Stomach (tissue), 9 donors: Measurements from ENCODE around the gene SUPT3H. TPM values are rescaled to one million over a fixed set of nuclear protein-coding genes. Genes with fewer than 3 reads are reported as not detected.

Source experiments
- DNase-seq, 2 donors: peaks; one replicate each; pipeline versions ENCODE4 v3.0.0 to v3.0.0-alpha.2; 2013 to 2019
- H3K27ac ChIP-seq, 5 donors: fragments of 200-600 bp in 4 of 5; sonication (generic) in 4 of 5; one replicate each; pipeline ENCODE4 v1.5.1; 2013 to 2019; ENCODE audit warnings: mild to moderate bottlenecking in 1 of 5, moderate library complexity in 1 of 5
- H3K27me3 ChIP-seq, 3 donors: fragments of 200-600 bp; sonication (generic); one replicate each; pipeline ENCODE4 v1.5.1; 2017 to 2019; ENCODE audit warnings: mixed run types in 1 of 3
- H3K36me3 ChIP-seq, 4 donors: fragments of 200-600 bp; sonication (generic); 1 replicate in 3 of 4; 2 replicates in 1 of 4; pipeline ENCODE4 v1.5.1; 2016 to 2019
- H3K4me1 ChIP-seq, 4 donors: fragments of 200-600 bp; sonication (generic); one replicate each; pipeline ENCODE4 v1.5.1; 2016 to 2019
- H3K4me3 ChIP-seq, 4 donors: fragments of 200-600 bp; sonication (generic) in 3 of 4; one replicate each; pipeline ENCODE4 v1.5.1; 2016 to 2019; ENCODE audit warnings: mild to moderate bottlenecking in 1 of 4
- H3K9me3 ChIP-seq, 4 donors: fragments of 200-600 bp; sonication (generic); one replicate each; pipeline ENCODE4 v1.5.1; 2016 to 2019
- CTCF ChIP-seq, 7 experiments: fragments of 450-650 bp in 4 of 7; fragments of 200-600 bp in 3 of 7; sonication (generic) in 3 of 7; IDR thresholded peaks; one replicate each; pipeline ENCODE4 v1.5.1; 2016 to 2019; ENCODE audit warnings: antibody characterized with exemption in 7 of 7, control low read depth in 2 of 7, mild to moderate bottlenecking in 1 of 7
- EP300 ChIP-seq: sonication (generic); formaldehyde crosslinking; IDR thresholded peaks from one replicate; pipeline ENCODE4 v1.6.1; 2017; ENCODE audit warnings: antibody characterized with exemption
- POLR2A ChIP-seq, 4 donors: fragments of 450-650 bp; IDR thresholded peaks; one replicate each; pipeline ENCODE4 v1.6.1; 2016; ENCODE audit warnings: antibody characterized with exemption in 4 of 4, control low read depth in 2 of 4, mild to moderate bottlenecking in 1 of 4, moderate library complexity in 1 of 4
- POLR2AphosphoS5 ChIP-seq, 3 donors: sonication (generic); formaldehyde crosslinking; IDR thresholded peaks; one replicate each; pipeline ENCODE4 v1.6.1; 2016; ENCODE audit warnings: antibody characterized with exemption in 3 of 3
- WGBS, 5 donors: extraction: QIAGEN DNeasy Blood & Tissue Kit in 3 of 5; methylation state at CpG; one replicate each; pipeline versions ENCODE4 v1.1.5 to v1.1.7; 2013 to 2018; 5-methylcytosine and 5-hydroxymethylcytosine counted together
- intact Hi-C: fragments of 100-400 bp; cut with DNase I; formaldehyde crosslinking; loops from one replicate; pipeline ENCODE4 v1.15.1; 2023; ENCODE audit warnings: low total_unique reads
- polyA plus RNA-seq, 3 donors: library from polyadenylated mRNA; stranded (reverse); fragments of 200-250 nt; gene quantifications; one replicate each; pipeline ENCODE4 v1.2.3, GENCODE V29; 2013
- total RNA-seq, 5 donors: library from RNA; depleted of rRNA; stranded (reverse); fragments of >200 nt; gene quantifications; one replicate each; pipeline versions ENCODE4 v1.1.0 to v1.2.3, GENCODE V29; 2014 to 2016
- donor health status: healthy with polysubstance abuse.
- donor health status: Bipolar disorder and iron deficiency.
- donor health status: healthy.

The SUPT3H gene
- total and polyA plus RNA-seq, 8 donors = 0.29 to 16.2 (median 4.0) TPM; not detected in 1

- no peak overlapping the region for H3K4me3 ChIP-seq
- TF ChIP-seq CTCF (IDR thresholded peaks at IDR 0.05) (no peak), POLR2A (IDR thresholded peaks at IDR 0.05) (no peak), EP300 (no peak), POLR2AphosphoS5 (IDR thresholded peaks at IDR 0.05) (no peak)
- no peaks in the 10 kb centered on the region for H3K4me1 ChIP-seq
- H3K9me3 ChIP-seq = no peaks in the 10 kb centered on the region
- no peaks in the 10 kb centered on the region for H3K36me3 ChIP-seq
- no peak overlapping the region for H3K27ac ChIP-seq
- H3K27me3 ChIP-seq = no peaks in the 10 kb centered on the region
- intact Hi-C loops = no loop called here
- DNase-seq = no peak
Observed at GRCh38 chr6:45002390-45003105, 375.2 kb downstream of the SUPT3H start.

GRCh38 chr6:45001663-45002062 is 376.1 kb downstream of the SUPT3H start:
- H3K36me3 ChIP-seq = no peaks in the 10 kb centered on the region
- no peak for TF ChIP-seq CTCF (IDR thresholded peaks at IDR 0.05)
- TF ChIP-seq POLR2A (IDR thresholded peaks at IDR 0.05) = no peak
- no peak for TF ChIP-seq EP300
- TF ChIP-seq POLR2AphosphoS5 (IDR thresholded peaks at IDR 0.05) = no peak
- H3K27ac ChIP-seq = no peak overlapping the region
- DNase-seq = peak in 1 of 2 donors; percentile 9
- H3K9me3 ChIP-seq = no peaks in the 10 kb centered on the region
- intact Hi-C loops = no loop called here
- H3K4me1 ChIP-seq = no peaks in the 10 kb centered on the region
- 60 to 85% (median 73%) methylated on average over 1 of the region's 1 CpG for WGBS, 5 donors
- H3K4me3 ChIP-seq = no peak overlapping the region
- H3K27me3 ChIP-seq = no peaks in the 10 kb centered on the region

- no peak for DNase-seq
- Histone ChIP-seq H3K27me3 (no peaks in the 10 kb centered on the region), H3K4me1 (no peaks in the 10 kb centered on the region), H3K27ac (no peak overlapping the region), H3K9me3 (no peaks in the 10 kb centered on the region), H3K36me3 (no peaks in the 10 kb centered on the region), H3K4me3 (no peak overlapping the region)
- TF ChIP-seq CTCF (IDR thresholded peaks at IDR 0.05) (no peak), POLR2A (IDR thresholded peaks at IDR 0.05) (no peak), POLR2AphosphoS5 (IDR thresholded peaks at IDR 0.05) (no peak), EP300 (no peak)
- intact Hi-C loops = no loop called here
Observed at GRCh38 chr6:45000833-45001232, 376.9 kb downstream of the SUPT3H start.

GRCh38 chr6:44999066-44999465 is 378.7 kb downstream of the SUPT3H start:
- Histone ChIP-seq H3K4me1 (no peaks in the 10 kb centered on the region), H3K4me3 (no peak overlapping the region), H3K36me3 (no peaks in the 10 kb centered on the region), H3K9me3 (no peaks in the 10 kb centered on the region), H3K27me3 (no peaks in the 10 kb centered on the region), H3K27ac (no peak overlapping the region)
- intact Hi-C loops = no loop called here
- DNase-seq = no peak
- TF ChIP-seq POLR2AphosphoS5 (IDR thresholded peaks at IDR 0.05) (no peak), CTCF (IDR thresholded peaks at IDR 0.05) (no peak), POLR2A (IDR thresholded peaks at IDR 0.05) (no peak), EP300 (no peak)
- 92 to 96% (median 94%) methylated on average over 8 of the region's 8 CpGs for WGBS, 5 donors
